HepG2 (cell line): ENCODE measurements around the gene ZNF821. TPM values are rescaled to one million over a fixed set of nuclear protein-coding genes. Genes with fewer than 3 reads are reported as not detected.

Experiments used
- CENPT ChIP-seq: sonication (generic); formaldehyde crosslinking; IDR thresholded peaks from 2 replicates; pipeline ENCODE4 v1.8.0; 2022; ENCODE audit warnings: low read depth, mild to moderate bottlenecking, moderate library complexity, missing genetic modification reagents
- DZIP1 ChIP-seq: sonication (generic); formaldehyde crosslinking; IDR thresholded peaks from 2 replicates; pipeline ENCODE4 v1.5.0; 2020; ENCODE audit warnings: mild to moderate bottlenecking, missing genetic modification reagents
- FOSL2 ChIP-seq: sonication (generic); formaldehyde crosslinking; IDR thresholded peaks from 2 replicates; pipeline ENCODE4 v1.4.0; 2020; ENCODE audit warnings: missing genetic modification reagents
- FOXA3 ChIP-seq: IDR thresholded peaks from 2 replicates; pipeline ENCODE4 v1.6.1; 2016; ENCODE audit warnings: missing genetic modification reagents, missing compliant biosample characterization
- HBP1 ChIP-seq: IDR thresholded peaks from 2 replicates; pipeline ENCODE4 v1.6.1; 2016; ENCODE audit warnings: low read depth, control low read depth
- POLR2G ChIP-seq: fragments of 200-400 bp; formaldehyde crosslinking; IDR thresholded peaks from 2 replicates; pipeline ENCODE4 v1.6.1; 2018; ENCODE audit warnings: mild to moderate bottlenecking, low read depth, low read length, moderate library complexity
- SALL1 ChIP-seq: sonication (generic); formaldehyde crosslinking; IDR thresholded peaks from 2 replicates; pipeline ENCODE4 v1.8.0; 2022; ENCODE audit warnings: mild to moderate bottlenecking, missing genetic modification reagents
- SP2 ChIP-seq: sonication (generic); formaldehyde crosslinking; IDR thresholded peaks from 2 replicates; pipeline ENCODE4 v1.5.1; 2020; ENCODE audit warnings: mild to moderate bottlenecking, missing genetic modification reagents
- ZBTB43 ChIP-seq: sonication (generic); formaldehyde crosslinking; conservative IDR thresholded peaks from 2 replicates; pipeline ENCODE4 v1.4.0; 2020; ENCODE audit warnings: missing genetic modification reagents
- ZNF326 ChIP-seq: sonication (generic); formaldehyde crosslinking; IDR thresholded peaks from 2 replicates; pipeline ENCODE4 v1.4.0; 2020; ENCODE audit warnings: missing genetic modification reagents, borderline replicate concordance
- ZNF446 ChIP-seq: sonication (generic); formaldehyde crosslinking; IDR thresholded peaks from 2 replicates; pipeline ENCODE4 v1.5.0; 2020; ENCODE audit warnings: mild to moderate bottlenecking, missing genetic modification reagents
- ZNF468 ChIP-seq: sonication (generic); formaldehyde crosslinking; IDR thresholded peaks from 2 replicates; pipeline ENCODE4 v1.8.0; 2022; ENCODE audit warnings: mild to moderate bottlenecking, moderate library complexity, missing genetic modification reagents
- ZNF580 ChIP-seq: IDR thresholded peaks from 2 replicates; pipeline ENCODE4 v1.6.1; 2016; ENCODE audit warnings: low read depth, borderline replicate concordance
- ZNF605 ChIP-seq: sonication (generic); formaldehyde crosslinking; IDR thresholded peaks from 2 replicates; pipeline ENCODE4 v1.8.0; 2022; ENCODE audit warnings: mild to moderate bottlenecking, missing genetic modification reagents
- ZNF749 ChIP-seq: sonication (generic); formaldehyde crosslinking; IDR thresholded peaks from 2 replicates; pipeline ENCODE4 v1.8.0; 2022; ENCODE audit warnings: mild to moderate bottlenecking, missing genetic modification reagents, moderate library complexity, borderline replicate concordance
- ZSCAN30 ChIP-seq: sonication (generic); formaldehyde crosslinking; IDR thresholded peaks from 2 replicates; pipeline ENCODE4 v1.5.0; 2020; ENCODE audit warnings: mild to moderate bottlenecking, missing genetic modification reagents
- polyA plus RNA-seq, 8 experiments: library from polyadenylated mRNA; depleted of rRNA in 3 of 8; stranded (reverse) in 7 of 8; unstranded in 1 of 8; fragments of >200 nt; fragmentation: Illumina TruSeq in 4 of 8; extraction: Trizol in 4 of 8; gene quantifications; 2 replicates each; pipeline versions ENCODE4 v1.2.1 to v1.2.3, GENCODE V29; 2011 to 2016; ENCODE audit warnings: low read depth in 4 of 8, missing spikeins in 1 of 8, mixed read lengths in 1 of 8; ENCODE audit not compliant: insufficient read depth in 1 of 8
- total RNA-seq, 5 experiments: library from RNA; depleted of rRNA; stranded (reverse); fragments of >200 nt; fragmentation: Illumina TruSeq; extraction: Trizol; gene quantifications; 2 replicates each; pipeline ENCODE4 v1.2.3, GENCODE V29; 2016; ENCODE audit warnings: low read depth in 1 of 5
- TF ChIP-seq, protein P1 (sequence below): IDR thresholded peaks from 2 replicates; pipeline ENCODE4 v1.6.1; 2016; ENCODE audit warnings: mild to moderate bottlenecking, missing biosample characterization, missing genetic modification reagents
- TF ChIP-seq, protein P2 (sequence below): sonication (generic); formaldehyde crosslinking; IDR thresholded peaks from 2 replicates; pipeline ENCODE4 v1.8.1; 2022; ENCODE audit warnings: low read depth, mild to moderate bottlenecking, missing genetic modification reagents

The ZNF821 gene
- total and polyA plus RNA-seq, 2 of the 13 experiments (the other 11 are each of a cell fraction or from before 2014, with no cell fraction given) = 7.0 to 9.1 TPM

DNA sequence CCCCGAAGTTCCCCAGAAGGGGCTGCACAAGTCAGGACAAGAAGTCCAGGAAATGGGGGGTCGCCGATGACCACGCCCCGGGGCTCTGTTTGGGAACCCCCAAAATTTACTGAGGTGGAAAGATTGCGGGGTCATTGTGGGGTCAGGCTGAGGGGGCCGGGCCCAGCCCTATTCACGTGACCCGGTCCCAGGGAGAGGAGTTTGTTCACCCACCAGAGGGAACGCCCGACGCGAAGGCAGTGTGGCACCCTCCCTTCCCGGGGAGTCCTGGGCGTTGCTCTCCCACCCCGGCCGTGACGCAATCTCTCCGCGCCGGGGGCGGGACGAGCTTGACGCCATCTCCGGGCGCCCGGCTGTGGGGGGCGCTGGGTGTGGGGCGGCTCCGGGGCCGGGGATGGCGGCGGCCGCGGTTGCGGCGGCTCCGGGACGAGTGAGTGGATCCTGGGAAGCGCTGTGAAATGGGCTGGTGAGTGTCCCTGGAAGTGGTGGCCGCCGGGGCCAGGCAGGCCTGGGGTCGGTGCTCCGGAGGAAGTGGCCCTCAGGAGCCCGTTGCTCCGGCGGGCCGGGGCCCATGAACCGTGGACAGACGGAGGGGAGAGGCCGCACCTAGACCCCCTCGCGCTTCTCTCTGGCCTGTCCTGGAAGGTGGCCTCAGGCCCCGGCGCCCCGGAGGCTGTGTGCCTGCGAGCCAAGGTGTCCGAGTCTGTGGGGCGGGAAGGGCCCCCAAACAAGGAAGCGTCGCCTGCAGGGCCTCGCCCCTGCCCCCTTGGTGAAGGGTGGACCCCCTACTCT is 38.1 kb downstream of the ZNF821 start, which contains the start of gene ATXN1L (continued):
- TF ChIP-seq, protein P1, sequence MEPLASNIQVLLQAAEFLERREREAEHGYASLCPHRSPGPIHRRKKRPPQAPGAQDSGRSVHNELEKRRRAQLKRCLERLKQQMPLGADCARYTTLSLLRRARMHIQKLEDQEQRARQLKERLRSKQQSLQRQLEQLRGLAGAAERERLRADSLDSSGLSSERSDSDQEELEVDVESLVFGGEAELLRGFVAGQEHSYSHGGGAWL (CRISPR knock-in tag) = peak; percentile 65
- TF ChIP-seq SALL1 (CRISPR knock-in tag) (peak; percentile 92), POLR2G (peak; percentile 97), ZSCAN30 (CRISPR knock-in tag) (no peak), ZNF749 (CRISPR knock-in tag) (no peak; the same call in 1 of the 2 replicates), DZIP1 (CRISPR knock-in tag) (no peak; the same call in 1 of the 2 replicates), HBP1 (CRISPR knock-in tag) (peak; percentile 94; the same call in 1 of the 2 replicates), ZNF326 (no peak), SP2 (CRISPR knock-in tag) (peak; percentile 79), ZNF446 (CRISPR knock-in tag) (peak; percentile 44), ZNF580 (CRISPR knock-in tag) (no peak), ZNF468 (peak; percentile 18; the same call in 1 of the 2 replicates), FOSL2 (CRISPR knock-in tag) (peak; percentile 64), ZNF605 (CRISPR knock-in tag) (no peak), FOXA3 (CRISPR knock-in tag) (peak; percentile 70; the same call in 1 of the 2 replicates), CENPT (CRISPR knock-in tag) (no peak), ZBTB43 (CRISPR knock-in tag) (peak; percentile 86; the same call in 1 of the 2 replicates)
- TF ChIP-seq, protein P2, sequence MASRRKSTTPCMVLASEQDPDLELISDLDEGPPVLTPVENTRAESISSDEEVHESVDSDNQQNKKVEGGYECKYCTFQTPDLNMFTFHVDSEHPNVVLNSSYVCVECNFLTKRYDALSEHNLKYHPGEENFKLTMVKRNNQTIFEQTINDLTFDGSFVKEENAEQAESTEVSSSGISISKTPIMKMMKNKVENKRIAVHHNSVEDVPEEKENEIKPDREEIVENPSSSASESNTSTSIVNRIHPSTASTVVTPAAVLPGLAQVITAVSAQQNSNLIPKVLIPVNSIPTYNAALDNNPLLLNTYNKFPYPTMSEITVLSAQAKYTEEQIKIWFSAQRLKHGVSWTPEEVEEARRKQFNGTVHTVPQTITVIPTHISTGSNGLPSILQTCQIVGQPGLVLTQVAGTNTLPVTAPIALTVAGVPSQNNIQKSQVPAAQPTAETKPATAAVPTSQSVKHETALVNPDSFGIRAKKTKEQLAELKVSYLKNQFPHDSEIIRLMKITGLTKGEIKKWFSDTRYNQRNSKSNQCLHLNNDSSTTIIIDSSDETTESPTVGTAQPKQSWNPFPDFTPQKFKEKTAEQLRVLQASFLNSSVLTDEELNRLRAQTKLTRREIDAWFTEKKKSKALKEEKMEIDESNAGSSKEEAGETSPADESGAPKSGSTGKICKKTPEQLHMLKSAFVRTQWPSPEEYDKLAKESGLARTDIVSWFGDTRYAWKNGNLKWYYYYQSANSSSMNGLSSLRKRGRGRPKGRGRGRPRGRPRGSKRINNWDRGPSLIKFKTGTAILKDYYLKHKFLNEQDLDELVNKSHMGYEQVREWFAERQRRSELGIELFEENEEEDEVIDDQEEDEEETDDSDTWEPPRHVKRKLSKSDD (CRISPR knock-in tag) = peak; percentile 94
